ENCODE data around the gene MYOF. TPM values are rescaled to one million over a fixed set of nuclear protein-coding genes. Genes with fewer than 3 reads are reported as not detected.
A peak's percentile ranks its signal among the peaks of the same experiment; 100 is the strongest.

Gene MYOF
- total and polyA plus RNA-seq, 2 donors (not counting 1 experiment from before 2014, with no cell fraction given), result 298 to 314 TPM

DNA sequence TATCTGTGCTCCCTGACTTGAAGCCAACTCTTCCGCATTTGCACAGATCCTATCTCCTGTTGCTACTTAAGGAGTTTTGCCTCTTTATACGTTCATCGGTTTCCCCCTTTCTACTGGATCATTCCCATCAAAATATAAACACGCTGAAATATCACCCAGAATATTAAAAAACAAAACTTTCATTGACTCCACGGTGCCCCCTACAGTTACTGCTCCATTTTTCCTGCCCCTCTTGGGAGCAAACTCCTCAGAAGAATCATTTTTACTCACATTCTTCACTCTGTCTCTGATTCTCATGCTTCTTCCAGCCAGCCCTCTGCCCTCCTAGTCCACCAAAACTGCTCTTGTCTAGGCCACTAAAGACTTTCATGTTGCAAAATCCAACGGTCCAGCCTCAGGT, 66.4 kb downstream of the MYOF start:
- H3K4me1 ChIP-seq (ENCODE audit: control insufficient read depth, extremely low read depth, insufficient read depth, low read length), result no peaks in the 10 kb centered on the region
- no peak for DNase-seq (ENCODE audit: low read depth in 2 of 2)
- TF ChIP-seq, protein P1, sequence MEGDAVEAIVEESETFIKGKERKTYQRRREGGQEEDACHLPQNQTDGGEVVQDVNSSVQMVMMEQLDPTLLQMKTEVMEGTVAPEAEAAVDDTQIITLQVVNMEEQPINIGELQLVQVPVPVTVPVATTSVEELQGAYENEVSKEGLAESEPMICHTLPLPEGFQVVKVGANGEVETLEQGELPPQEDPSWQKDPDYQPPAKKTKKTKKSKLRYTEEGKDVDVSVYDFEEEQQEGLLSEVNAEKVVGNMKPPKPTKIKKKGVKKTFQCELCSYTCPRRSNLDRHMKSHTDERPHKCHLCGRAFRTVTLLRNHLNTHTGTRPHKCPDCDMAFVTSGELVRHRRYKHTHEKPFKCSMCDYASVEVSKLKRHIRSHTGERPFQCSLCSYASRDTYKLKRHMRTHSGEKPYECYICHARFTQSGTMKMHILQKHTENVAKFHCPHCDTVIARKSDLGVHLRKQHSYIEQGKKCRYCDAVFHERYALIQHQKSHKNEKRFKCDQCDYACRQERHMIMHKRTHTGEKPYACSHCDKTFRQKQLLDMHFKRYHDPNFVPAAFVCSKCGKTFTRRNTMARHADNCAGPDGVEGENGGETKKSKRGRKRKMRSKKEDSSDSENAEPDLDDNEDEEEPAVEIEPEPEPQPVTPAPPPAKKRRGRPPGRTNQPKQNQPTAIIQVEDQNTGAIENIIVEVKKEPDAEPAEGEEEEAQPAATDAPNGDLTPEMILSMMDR (conservative IDR thresholded peaks at IDR 0.05 in 1 of 2, IDR thresholded peaks at IDR 0.05 in 1 of 2; ENCODE audit: low read depth in 1 of 2, low read length in 2 of 2), result peak in 1 of 2 donors; percentile 40
- TF ChIP-seq EZH2 (IDR thresholded peaks at IDR 0.05; ENCODE audit: low read length, missing control alignments), result no peak
- H3K79me2 ChIP-seq (ENCODE audit: control insufficient read depth, insufficient read depth, low read length), result peaks cover 18% of the 10 kb centered on the region
- H3K9me3 ChIP-seq (ENCODE audit: control insufficient read depth, insufficient read depth, low read depth, low read length), result no peaks in the 10 kb centered on the region
- no peak overlapping the region for H3K4me2 ChIP-seq (ENCODE audit: extremely low read depth, insufficient read depth, low read length)
- no peak overlapping the region for H2AFZ ChIP-seq (ENCODE audit: low read length)
- no peak overlapping the region for H3K4me3 ChIP-seq (replicated peaks in 1 of 4; ENCODE audit: control extremely low read depth in 1 of 4, insufficient read depth in 1 of 4, low read depth in 3 of 4, low read length in 4 of 4)
- H3K36me3 ChIP-seq (ENCODE audit: control insufficient read depth, insufficient read depth, low read length), result peaks cover 15% of the 10 kb centered on the region
- H4K20me1 ChIP-seq (ENCODE audit: control insufficient read depth, extremely low read depth, insufficient read depth, low read length), result no peaks in the 10 kb centered on the region
- H3K9ac ChIP-seq (ENCODE audit: insufficient read depth, low read length), result no peak overlapping the region
- no peak overlapping the region for H3K27ac ChIP-seq (ENCODE audit: insufficient read depth, low read length)
- H3K27me3 ChIP-seq (ENCODE audit: control insufficient read depth, insufficient read depth, low read length), result no peaks in the 10 kb centered on the region

- no peaks in the 10 kb centered on the region for H3K4me1 ChIP-seq (ENCODE audit: control insufficient read depth, extremely low read depth, insufficient read depth, low read length)
- no peaks in the 10 kb centered on the region for H4K20me1 ChIP-seq (ENCODE audit: control insufficient read depth, extremely low read depth, insufficient read depth, low read length)
- no peak overlapping the region for H3K27ac ChIP-seq (ENCODE audit: insufficient read depth, low read length)
- no peak overlapping the region for H3K9ac ChIP-seq (ENCODE audit: insufficient read depth, low read length)
- H3K9me3 ChIP-seq (ENCODE audit: control insufficient read depth, insufficient read depth, low read depth, low read length), result no peaks in the 10 kb centered on the region
- no peak overlapping the region for H3K4me3 ChIP-seq (replicated peaks in 1 of 4; ENCODE audit: control extremely low read depth in 1 of 4, insufficient read depth in 1 of 4, low read depth in 3 of 4, low read length in 4 of 4)
- no peak overlapping the region for H3K4me2 ChIP-seq (ENCODE audit: extremely low read depth, insufficient read depth, low read length)
- H3K27me3 ChIP-seq (ENCODE audit: control insufficient read depth, insufficient read depth, low read length), result no peaks in the 10 kb centered on the region
- DNase-seq (ENCODE audit: low read depth in 2 of 2), result no peak
- peaks cover 13% of the 10 kb centered on the region for H3K79me2 ChIP-seq (ENCODE audit: control insufficient read depth, insufficient read depth, low read length)
- peaks cover 19% of the 10 kb centered on the region for H3K36me3 ChIP-seq (ENCODE audit: control insufficient read depth, insufficient read depth, low read length)
- H2AFZ ChIP-seq (ENCODE audit: low read length), result no peak overlapping the region
- TF ChIP-seq, protein P1 (conservative IDR thresholded peaks at IDR 0.05 in 1 of 2, IDR thresholded peaks at IDR 0.05 in 1 of 2; ENCODE audit: low read depth in 1 of 2, low read length in 2 of 2), result no peak
- TF ChIP-seq EZH2 (IDR thresholded peaks at IDR 0.05; ENCODE audit: low read length, missing control alignments), result no peak
Observed at GRCh38 chr10:93413252-93413689, 68.9 kb downstream of the MYOF start.

DNA sequence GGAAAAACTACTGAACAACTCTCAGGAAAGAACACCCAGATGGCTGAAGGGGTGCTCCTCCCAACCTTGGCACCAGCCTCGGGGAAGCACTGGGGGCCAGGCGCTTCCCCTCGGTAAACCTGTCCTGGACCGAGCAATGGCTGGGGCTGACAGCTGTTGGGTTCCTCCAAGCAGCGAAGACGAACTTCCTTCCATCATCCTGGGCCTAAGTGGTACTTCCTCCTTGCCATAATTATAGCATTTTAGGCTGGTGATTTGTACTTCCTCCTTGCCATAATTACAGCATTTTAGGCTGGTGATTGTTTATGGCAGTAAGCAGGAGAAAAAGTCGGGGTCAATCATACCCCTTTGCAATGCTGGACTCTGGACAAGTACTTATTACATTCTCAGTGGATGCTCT, 69.3 kb downstream of the MYOF start:
- peaks cover 17% of the 10 kb centered on the region for H3K36me3 ChIP-seq (ENCODE audit: control insufficient read depth, insufficient read depth, low read length)
- peaks cover 11% of the 10 kb centered on the region for H3K79me2 ChIP-seq (ENCODE audit: control insufficient read depth, insufficient read depth, low read length)
- H3K27me3 ChIP-seq (ENCODE audit: control insufficient read depth, insufficient read depth, low read length), result no peaks in the 10 kb centered on the region

More for the DNA sequence above, 69.3 kb downstream of the MYOF start:
- DNase-seq (ENCODE audit: low read depth in 2 of 2), result no peak
- no peak overlapping the region for H3K27ac ChIP-seq (ENCODE audit: insufficient read depth, low read length)
- TF ChIP-seq, protein P1 (conservative IDR thresholded peaks at IDR 0.05 in 1 of 2, IDR thresholded peaks at IDR 0.05 in 1 of 2; ENCODE audit: low read depth in 1 of 2, low read length in 2 of 2), result no peak
- no peak for TF ChIP-seq EZH2 (IDR thresholded peaks at IDR 0.05; ENCODE audit: low read length, missing control alignments)
- no peaks in the 10 kb centered on the region for H3K9me3 ChIP-seq (ENCODE audit: control insufficient read depth, insufficient read depth, low read depth, low read length)
- no peak overlapping the region for H3K4me2 ChIP-seq (ENCODE audit: extremely low read depth, insufficient read depth, low read length)
- H3K4me3 ChIP-seq (replicated peaks in 1 of 4; ENCODE audit: control extremely low read depth in 1 of 4, insufficient read depth in 1 of 4, low read depth in 3 of 4, low read length in 4 of 4), result no peak overlapping the region
- H3K9ac ChIP-seq (ENCODE audit: insufficient read depth, low read length), result no peak overlapping the region
- H3K4me1 ChIP-seq (ENCODE audit: control insufficient read depth, extremely low read depth, insufficient read depth, low read length), result no peaks in the 10 kb centered on the region
- H2AFZ ChIP-seq (ENCODE audit: low read length), result no peak overlapping the region
- H4K20me1 ChIP-seq (ENCODE audit: control insufficient read depth, extremely low read depth, insufficient read depth, low read length), result no peaks in the 10 kb centered on the region
